Subcutaneous adipose tissue (tissue), 4 donors: Measurements from ENCODE around the gene TCN2. TPM values are rescaled to one million over a fixed set of nuclear protein-coding genes. Genes with fewer than 3 reads are reported as not detected.

ENCODE experiments used
- total RNA-seq, 4 donors: library from RNA; depleted of rRNA; stranded (reverse); fragments of >200 nt; gene quantifications; one replicate each; pipeline ENCODE4 v1.1.0, GENCODE V29; 2016
- TF ChIP-seq, protein P1 (sequence below): fragments of 450-650 bp; IDR thresholded peaks from one replicate; pipeline ENCODE4 v1.5.1; 2016; ENCODE audit warnings: low read depth, mild to moderate bottlenecking, control low read depth, antibody characterized with exemption, moderate library complexity

The TCN2 gene
- total RNA-seq, 4 donors from 2014 or later, result 50.9 to 142 (median 59.0) TPM

- TF ChIP-seq, protein P1, sequence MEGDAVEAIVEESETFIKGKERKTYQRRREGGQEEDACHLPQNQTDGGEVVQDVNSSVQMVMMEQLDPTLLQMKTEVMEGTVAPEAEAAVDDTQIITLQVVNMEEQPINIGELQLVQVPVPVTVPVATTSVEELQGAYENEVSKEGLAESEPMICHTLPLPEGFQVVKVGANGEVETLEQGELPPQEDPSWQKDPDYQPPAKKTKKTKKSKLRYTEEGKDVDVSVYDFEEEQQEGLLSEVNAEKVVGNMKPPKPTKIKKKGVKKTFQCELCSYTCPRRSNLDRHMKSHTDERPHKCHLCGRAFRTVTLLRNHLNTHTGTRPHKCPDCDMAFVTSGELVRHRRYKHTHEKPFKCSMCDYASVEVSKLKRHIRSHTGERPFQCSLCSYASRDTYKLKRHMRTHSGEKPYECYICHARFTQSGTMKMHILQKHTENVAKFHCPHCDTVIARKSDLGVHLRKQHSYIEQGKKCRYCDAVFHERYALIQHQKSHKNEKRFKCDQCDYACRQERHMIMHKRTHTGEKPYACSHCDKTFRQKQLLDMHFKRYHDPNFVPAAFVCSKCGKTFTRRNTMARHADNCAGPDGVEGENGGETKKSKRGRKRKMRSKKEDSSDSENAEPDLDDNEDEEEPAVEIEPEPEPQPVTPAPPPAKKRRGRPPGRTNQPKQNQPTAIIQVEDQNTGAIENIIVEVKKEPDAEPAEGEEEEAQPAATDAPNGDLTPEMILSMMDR, result no peak
Measured at GRCh38 chr22:30668386-30668710, 61.4 kb downstream of the TCN2 start.

GRCh38 chr22:30671071-30671470 lies 64.1 kb downstream of the TCN2 start:
- TF ChIP-seq, protein P1, result no peak

GRCh38 chr22:30673136-30673535 lies 66.2 kb downstream of the TCN2 start:
- TF ChIP-seq, protein P1, result no peak

DNA sequence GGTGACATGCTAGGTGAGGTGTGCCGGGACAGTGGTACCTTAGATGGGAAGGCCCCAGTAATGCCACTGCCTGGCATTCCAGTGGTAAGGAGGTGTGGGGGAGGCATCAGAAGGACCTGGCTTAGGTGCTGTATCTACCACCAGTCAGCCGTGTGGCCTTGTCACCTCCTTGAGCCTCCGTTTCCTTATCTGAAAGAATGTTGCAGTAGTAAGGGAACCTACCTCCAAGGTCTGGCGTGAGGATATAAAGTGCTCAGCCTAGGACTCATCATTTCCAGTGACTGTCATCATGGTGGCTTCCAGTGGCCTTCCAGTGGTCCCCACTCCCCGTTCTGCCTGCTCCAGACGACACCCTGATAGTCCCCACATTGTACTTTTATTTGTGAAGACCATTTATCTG lies 67.5 kb downstream of the TCN2 start:
- TF ChIP-seq, protein P1, result no peak

DNA sequence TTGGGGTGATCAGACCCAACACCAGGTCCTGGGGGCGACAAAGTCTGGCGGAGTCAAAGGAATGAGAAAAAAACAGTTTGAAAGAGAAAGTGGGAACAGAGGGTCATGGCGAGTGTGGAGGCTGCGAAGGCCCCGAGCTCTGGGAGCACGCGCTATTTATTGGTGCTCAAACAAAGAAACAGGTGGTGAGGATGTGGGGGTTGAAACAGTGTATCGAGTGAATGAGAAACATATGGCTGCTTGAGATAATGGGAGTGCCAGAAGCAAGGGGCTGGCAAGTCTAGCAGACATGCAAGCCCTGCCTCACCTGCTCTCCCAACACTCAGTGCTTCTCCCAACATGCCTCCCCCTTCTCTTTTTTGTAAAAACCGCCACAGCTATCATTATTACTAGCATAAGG lies 68.5 kb downstream of the TCN2 start:
- TF ChIP-seq, protein P1, result no peak

Other genes with a start within 250 kb of the TCN2 start
- 10 to 100 TPM in 1 of 4 donors, 1 to 10 TPM in 3; 2.1 to 13.8 (median 9.0) TPM for gene RNF215, start 219.8 kb upstream of the TCN2 start, total RNA-seq
- gene SEC14L2, start 210.2 kb upstream of the TCN2 start, total RNA-seq, result 1 to 10 TPM in 3 of 4 donors, under 1 TPM in 1; 0.38 to 4.4 (median 3.0) TPM
- 10 to 100 TPM in 1 of 4 donors, 1 to 10 TPM in 3; 5.1 to 15.3 (median 8.1) TPM for gene MTFP1, start 181.4 kb upstream of the TCN2 start, total RNA-seq
- not detected for gene SEC14L3, start 135.2 kb upstream of the TCN2 start, total RNA-seq
- gene SEC14L4, start 101.5 kb upstream of the TCN2 start, total RNA-seq, result not detected
- gene SEC14L6, start 60.4 kb upstream of the TCN2 start, total RNA-seq, result under 1 TPM in 1 of 4 donors, not detected in 3; 0.16 TPM
- gene GAL3ST1, start 32.5 kb upstream of the TCN2 start, total RNA-seq, result 1 to 10 TPM in 1 of 4 donors, under 1 TPM in 1, not detected in 2; 0.66 to 1.0 TPM
- 10 to 100 TPM; 26.0 to 69.5 (median 36.4) TPM for gene PES1, start 15.3 kb upstream of the TCN2 start, total RNA-seq
- 1 to 10 TPM; 2.4 to 5.4 (median 3.2) TPM for gene SLC35E4, start 28.6 kb downstream of the TCN2 start, total RNA-seq
- gene DUSP18, start 60.7 kb downstream of the TCN2 start, total RNA-seq, result 10 to 100 TPM in 1 of 4 donors, 1 to 10 TPM in 3; 3.8 to 13.1 (median 7.6) TPM
- 1 to 10 TPM in 1 of 4 donors, under 1 TPM in 3; 0.49 to 8.2 (median 0.72) TPM for gene OSBP2, start 87.7 kb downstream of the TCN2 start, total RNA-seq